H9 (cell line): ENCODE data around the gene TPM4. TPM values are rescaled to one million over a fixed set of nuclear protein-coding genes. Genes with fewer than 3 reads are reported as not detected.

Experiments
- DNase-seq: peaks from one replicate; pipeline ENCODE4 v3.0.0-alpha.2; 2017
- H2AFZ ChIP-seq: one replicate; pipeline ENCODE4 v1.6.1; 2013; ENCODE audit warnings: mild to moderate bottlenecking, low read length, control low read depth, moderate library complexity
- H2AK5ac ChIP-seq: 2 replicates; pipeline ENCODE4 v1.6.1; 2013; ENCODE audit warnings: low read length, control low read depth, mixed read lengths; ENCODE audit not compliant: insufficient read length
- H2BK120ac ChIP-seq: one replicate; pipeline ENCODE4 v1.6.1; 2013; ENCODE audit warnings: low read depth, mild to moderate bottlenecking, low read length, control low read depth, inconsistent platforms; ENCODE audit not compliant: poor library complexity, severe bottlenecking
- H2BK12ac ChIP-seq: 2 replicates; pipeline ENCODE4 v1.6.1; 2013; ENCODE audit warnings: low read length, control low read depth, mixed read lengths, low read depth; ENCODE audit not compliant: insufficient read length
- H2BK15ac ChIP-seq: 2 replicates; pipeline ENCODE4 v1.6.1; 2013; ENCODE audit warnings: low read depth, low read length, control low read depth
- H2BK20ac ChIP-seq: one replicate; pipeline ENCODE4 v1.6.1; 2013; ENCODE audit warnings: low read depth, mild to moderate bottlenecking, low read length, control low read depth, inconsistent platforms; ENCODE audit not compliant: poor library complexity, severe bottlenecking
- H2BK5ac ChIP-seq: 2 replicates; pipeline ENCODE4 v1.6.1; 2013; ENCODE audit warnings: low read length, control low read depth, mixed read lengths; ENCODE audit not compliant: insufficient read length
- H3K14ac ChIP-seq: 2 replicates; pipeline ENCODE4 v1.6.1; 2013; ENCODE audit warnings: low read length, control low read depth; ENCODE audit not compliant: insufficient read depth
- H3K18ac ChIP-seq: 2 replicates; pipeline ENCODE4 v1.6.1; 2013; ENCODE audit warnings: low read depth, mild to moderate bottlenecking, mixed read lengths, low read length, control low read depth; ENCODE audit not compliant: insufficient read length
- H3K23ac ChIP-seq: 2 replicates; pipeline ENCODE4 v1.6.1; 2013; ENCODE audit warnings: low read length, control low read depth, mixed read lengths, low read depth; ENCODE audit not compliant: insufficient read length
- H3K23me2 ChIP-seq: 2 replicates; pipeline ENCODE4 v1.6.1; 2013; ENCODE audit warnings: low read depth, mild to moderate bottlenecking, mixed read lengths, low read length, control low read depth; ENCODE audit not compliant: insufficient read length, poor library complexity, severe bottlenecking
- H3K27ac ChIP-seq: 2 replicates; pipeline ENCODE4 v1.5.1; 2013; ENCODE audit warnings: low read length, control low read depth, mixed read lengths, low read depth; ENCODE audit not compliant: insufficient read length
- H3K27me3 ChIP-seq: 2 replicates; pipeline ENCODE4 v1.6.1; 2013; ENCODE audit warnings: low read length, control low read depth, inconsistent platforms; ENCODE audit not compliant: insufficient read depth
- H3K4ac ChIP-seq: 2 replicates; pipeline ENCODE4 v1.6.1; 2013; ENCODE audit warnings: low read depth, mild to moderate bottlenecking, control low read depth, inconsistent platforms, low read length, moderate library complexity
- H3K4me1 ChIP-seq: 2 replicates; pipeline ENCODE4 v1.6.1; 2013; ENCODE audit warnings: low read length, control low read depth, inconsistent platforms; ENCODE audit not compliant: insufficient read depth
- H3K4me2 ChIP-seq: 2 replicates; pipeline ENCODE4 v1.6.1; 2013; ENCODE audit warnings: low read length, control low read depth, mixed read lengths; ENCODE audit not compliant: insufficient read length, insufficient read depth
- H3K56ac ChIP-seq: 2 replicates; pipeline ENCODE4 v1.6.1; 2013; ENCODE audit warnings: low read depth, mild to moderate bottlenecking, mixed read lengths, low read length, control low read depth; ENCODE audit not compliant: insufficient read length
- H3K79me1 ChIP-seq: 2 replicates; pipeline ENCODE4 v1.6.1; 2013; ENCODE audit warnings: low read depth, mild to moderate bottlenecking, moderate library complexity, low read length, control low read depth, inconsistent platforms; ENCODE audit not compliant: insufficient read depth, poor library complexity, severe bottlenecking
- H3K79me2 ChIP-seq: 2 replicates; pipeline ENCODE4 v1.6.1; 2013; ENCODE audit warnings: low read length, control low read depth, inconsistent platforms; ENCODE audit not compliant: insufficient read depth
- H3K9ac ChIP-seq: 2 replicates; pipeline ENCODE4 v1.6.1; 2013; ENCODE audit warnings: low read length, control low read depth, mixed read lengths; ENCODE audit not compliant: insufficient read length; ENCODE audit errors: extremely low read depth
- H3K9me3 ChIP-seq: one replicate; pipeline ENCODE4 v1.6.1; 2013; ENCODE audit warnings: low read depth, low read length, inconsistent platforms; ENCODE audit not compliant: control insufficient read depth
- H3T11ph ChIP-seq: one replicate; pipeline ENCODE4 v1.6.1; 2013; ENCODE audit warnings: mild to moderate bottlenecking, low read length, control low read depth, inconsistent platforms
- H4K20me1 ChIP-seq: one replicate; pipeline ENCODE4 v1.6.1; 2013; ENCODE audit not compliant: control insufficient read depth, insufficient read length, insufficient read depth
- H4K5ac ChIP-seq: 2 replicates; pipeline ENCODE4 v1.6.1; 2013; ENCODE audit warnings: low read depth, mild to moderate bottlenecking, mixed read lengths, low read length, control low read depth; ENCODE audit not compliant: insufficient read length
- H4K8ac ChIP-seq: replicated peaks from 2 replicates; pipeline ENCODE4 v1.6.1; 2013; ENCODE audit warnings: low read length, control low read depth, mixed read lengths, low read depth; ENCODE audit not compliant: insufficient read length
- H4K91ac ChIP-seq: 2 replicates; pipeline ENCODE4 v1.6.1; 2013; ENCODE audit warnings: low read depth, mild to moderate bottlenecking, moderate library complexity, mixed read lengths, low read length, control low read depth; ENCODE audit not compliant: insufficient read length
- H3K27ac Mint-ChIP-seq, 3 experiments: 2 replicates in 2 of 3; 3 replicates in 1 of 3; pipeline ENCODE4 v1.8.0; 2020 to 2021; ENCODE audit warnings: mixed read lengths in 3 of 3, mild to moderate bottlenecking in 1 of 3, moderate library complexity in 1 of 3
- H3K27me3 Mint-ChIP-seq: 2 replicates; pipeline ENCODE4 v1.8.0; 2021; ENCODE audit warnings: low read depth, mild to moderate bottlenecking, moderate library complexity, mixed read lengths
- H3K36me3 Mint-ChIP-seq, 3 experiments: 2 replicates in 2 of 3; 3 replicates in 1 of 3; pipeline ENCODE4 v1.8.0; 2020 to 2021; ENCODE audit warnings: low read depth in 3 of 3, mixed read lengths in 3 of 3; ENCODE audit not compliant: insufficient read depth in 1 of 3
- H3K4me1 Mint-ChIP-seq, 2 experiments: 2 replicates each; pipeline ENCODE4 v1.8.0; 2020; ENCODE audit warnings: mixed read lengths in 2 of 2
- H3K4me3 Mint-ChIP-seq, 2 experiments: 2 replicates in 1 of 2; 3 replicates in 1 of 2; pipeline ENCODE4 v1.8.0; 2020 to 2021; ENCODE audit warnings: mild to moderate bottlenecking in 2 of 2, mixed read lengths in 2 of 2, moderate library complexity in 1 of 2
- H3K9me3 Mint-ChIP-seq, 2 experiments: 2 replicates in 1 of 2; 3 replicates in 1 of 2; pipeline ENCODE4 v1.8.0; 2020; ENCODE audit warnings: mild to moderate bottlenecking in 2 of 2, mixed read lengths in 2 of 2, moderate library complexity in 1 of 2
- CTCF ChIP-seq: fragments of 200-600 bp; sonication (generic); conservative IDR thresholded peaks from 3 replicates; pipeline ENCODE4 v1.8.0; 2021; ENCODE audit warnings: antibody characterized with exemption, mild to moderate bottlenecking
- WGBS: extraction: QIAGEN DNeasy Blood & Tissue Kit; methylation state at CpG from one replicate; pipeline ENCODE4 v1.1.7; 2013; ENCODE audit warnings: missing lambda C conversion rate, low lambda C conversion rate, mixed read lengths; ENCODE audit not compliant: insufficient read length; ENCODE audit errors: extremely low coverage; 5-methylcytosine and 5-hydroxymethylcytosine counted together
- total RNA-seq: library from RNA; stranded (reverse); gene quantifications from 2 replicates; pipeline ENCODE4 v1.2.1, GENCODE V29; 2021

TPM4 gene
- total RNA-seq, 1 experiment from 2014 or later = 431 TPM

GRCh38 chr19:16052353-16052752, 23.9 kb upstream of the TPM4 start:
- Mint-ChIP-seq H3K4me1 (no peaks in the 10 kb centered on the region), H3K4me3 (no peak overlapping the region), H3K27ac (no peak overlapping the region), H3K27me3 (peaks cover 6% of the 10 kb centered on the region), H3K9me3 (peaks cover 24 to 72% of the 10 kb centered on the region in 2 experiments), H3K36me3 (no peaks in the 10 kb centered on the region)
- H4K20me1 ChIP-seq = no peaks in the 10 kb centered on the region
- H2AFZ ChIP-seq = no peak overlapping the region
- H3K56ac ChIP-seq = no peak overlapping the region
- no peaks in the 10 kb centered on the region for H3K27me3 ChIP-seq
- H2BK5ac ChIP-seq = no peak overlapping the region
- H4K5ac ChIP-seq = no peak overlapping the region
- H3K23ac ChIP-seq = no peak overlapping the region
- H2BK12ac ChIP-seq = no peak overlapping the region
- H4K91ac ChIP-seq = no peak overlapping the region
- no peaks in the 10 kb centered on the region for H3K79me1 ChIP-seq
- no peak for DNase-seq
- no CpG with 5 or more reads among the region's 7 CpGs for WGBS
- no peak overlapping the region for H2BK15ac ChIP-seq
- H3T11ph ChIP-seq = no peak overlapping the region
- H3K79me2 ChIP-seq = no peaks in the 10 kb centered on the region
- H2AK5ac ChIP-seq = no peak overlapping the region
- H2BK20ac ChIP-seq = no peak overlapping the region
- no peak overlapping the region for H3K4ac ChIP-seq
- no peak overlapping the region for H3K18ac ChIP-seq
- H2BK120ac ChIP-seq = no peak overlapping the region
- H3K9ac ChIP-seq = no peak overlapping the region
- no peak overlapping the region for H3K4me2 ChIP-seq
- H3K4me1 ChIP-seq = no peaks in the 10 kb centered on the region
- H4K8ac ChIP-seq = no peak overlapping the region
- H3K9me3 ChIP-seq = no peaks in the 10 kb centered on the region
- no peak overlapping the region for H3K14ac ChIP-seq
- no peak for TF ChIP-seq CTCF
- H3K23me2 ChIP-seq = no peaks in the 10 kb centered on the region
- H3K27ac ChIP-seq = no peak overlapping the region
